Caco-2 (cell line): ENCODE data around the gene RALGAPA2. TPM values are rescaled to one million over a fixed set of nuclear protein-coding genes. Genes with fewer than 3 reads are reported as not detected.

Source experiments
- BruUV-seq: library from RNA; stranded (reverse); fragments of 400-500 nt; replicated peaks from 2 replicates; lab custom pipeline; 2021; lab: Mats Ljungman, UMichigan
- CTCF ChIA-PET: fragments of 300-600 bp; sonication (Branson Sonifier 250); formaldehyde crosslinking; loops from one replicate; lab custom pipeline; 2022; ENCODE audit warnings: antibody characterized with exemption; lab: Charles Lee
- POLR2A ChIA-PET: fragments of 300-600 bp; sonication (Branson Sonifier 250); formaldehyde crosslinking; loops from one replicate; lab custom pipeline; 2022; ENCODE audit warnings: antibody characterized with exemption; lab: Charles Lee
- DNase-seq, 2 experiments: peaks; one replicate each; pipeline versions ENCODE4 v3.0.0 to v3.0.0-alpha.2; 2020 to 2022
- H3K27me3 ChIP-seq: replicated peaks from 2 replicates; pipeline ENCODE4 v1.6.0; 2011; ENCODE audit warnings: low read length; ENCODE audit not compliant: control insufficient read depth, insufficient read depth
- H3K36me3 ChIP-seq: 2 replicates; pipeline ENCODE4 v1.5.1; 2011; ENCODE audit warnings: low read length; ENCODE audit not compliant: control insufficient read depth, insufficient read depth
- H3K4me1 ChIP-seq: fragments of 250-450 bp; sonication (Bioruptor Pico); 2 replicates; pipeline ENCODE4 v1.5.1; 2020; ENCODE audit warnings: mild to moderate bottlenecking
- H3K4me3 ChIP-seq: 2 replicates; pipeline ENCODE4 v1.5.1; 2011; ENCODE audit warnings: low read depth, mild to moderate bottlenecking, control low read depth, low read length
- H3K9me3 ChIP-seq: fragments of 250-450 bp; sonication (Bioruptor Pico); 2 replicates; pipeline ENCODE4 v1.5.1; 2020; ENCODE audit warnings: mild to moderate bottlenecking, moderate library complexity
- H3K27ac Mint-ChIP-seq: one replicate; pipeline ENCODE4 v1.8.0; 2022; ENCODE audit warnings: mixed read lengths; ENCODE audit not compliant: unreplicated experiment
- H3K27me3 Mint-ChIP-seq: one replicate; pipeline ENCODE4 v1.8.0; 2022; ENCODE audit warnings: mixed read lengths; ENCODE audit not compliant: insufficient read depth, unreplicated experiment
- H3K36me3 Mint-ChIP-seq: one replicate; pipeline ENCODE4 v1.8.0; 2022; ENCODE audit warnings: mild to moderate bottlenecking, mixed read lengths; ENCODE audit not compliant: insufficient read depth, unreplicated experiment
- H3K4me1 Mint-ChIP-seq: one replicate; pipeline ENCODE4 v1.8.0; 2022; ENCODE audit warnings: low read depth, mixed read lengths; ENCODE audit not compliant: unreplicated experiment
- H3K4me3 Mint-ChIP-seq: one replicate; pipeline ENCODE4 v1.8.0; 2022; ENCODE audit warnings: mild to moderate bottlenecking, moderate library complexity, mixed read lengths; ENCODE audit not compliant: unreplicated experiment
- H3K9me3 Mint-ChIP-seq: one replicate; pipeline ENCODE4 v1.8.0; 2022; ENCODE audit warnings: mixed read lengths; ENCODE audit not compliant: unreplicated experiment
- CTCF ChIP-seq, 2 experiments: fragments of 200-600 bp in 1 of 2; IDR thresholded peaks; 1 replicate in 1 of 2; 2 replicates in 1 of 2; pipeline versions ENCODE4 v1.5.1 to v1.8.0; 2011 to 2022; ENCODE audit warnings: antibody characterized with exemption in 1 of 2, control low read depth in 1 of 2, inconsistent platforms in 1 of 2, low read depth in 1 of 2, low read length in 1 of 2, mild to moderate bottlenecking in 1 of 2, moderate library complexity in 1 of 2; ENCODE audit not compliant: insufficient read depth in 1 of 2, severe bottlenecking in 1 of 2, unreplicated experiment in 1 of 2
- intact Hi-C: fragments of 100-400 bp; cut with micrococcal nuclease; formaldehyde crosslinking; loops from one replicate; pipeline ENCODE4 v1.10.0; 2022; ENCODE audit not compliant: unreplicated experiment
- total RNA-seq: library from RNA; stranded (reverse); gene quantifications from 2 replicates; pipeline ENCODE4 v1.2.3, GENCODE V29; 2022

Gene RALGAPA2
- total RNA-seq, 1 experiment from 2014 or later, result 17.3 TPM

- Histone ChIP-seq H3K27me3 (no peaks in the 10 kb centered on the region), H3K36me3 (no peaks in the 10 kb centered on the region), H3K9me3 (no peaks in the 10 kb centered on the region), H3K4me1 (no peaks in the 10 kb centered on the region), H3K4me3 (no peak overlapping the region)
- no peak for TF ChIP-seq CTCF (IDR thresholded peaks at IDR 0.05; ENCODE audit: insufficient read depth in 1 of 2, low read depth in 1 of 2, low read length in 1 of 2, severe bottlenecking in 1 of 2, unreplicated experiment in 1 of 2)
- no peak for DNase-seq
- no peaks in the 10 kb centered on the region for H3K36me3 Mint-ChIP-seq
- no peaks in the 10 kb centered on the region for H3K4me1 Mint-ChIP-seq
- intact Hi-C loops, result no loop called here
- no peaks in the 10 kb centered on the region for H3K9me3 Mint-ChIP-seq
- no peak overlapping the region for H3K27ac Mint-ChIP-seq
- no peak overlapping the region for H3K4me3 Mint-ChIP-seq
- ChIA-PET POLR2A (no interaction called here), CTCF (no interaction called here)
- H3K27me3 Mint-ChIP-seq, result no peaks in the 10 kb centered on the region
- BruUV-seq, result no TSS peak
These were observed 271.4 kb downstream of the RALGAPA2 start for GRCh38 chr20:20440886-20441658.

DNA sequence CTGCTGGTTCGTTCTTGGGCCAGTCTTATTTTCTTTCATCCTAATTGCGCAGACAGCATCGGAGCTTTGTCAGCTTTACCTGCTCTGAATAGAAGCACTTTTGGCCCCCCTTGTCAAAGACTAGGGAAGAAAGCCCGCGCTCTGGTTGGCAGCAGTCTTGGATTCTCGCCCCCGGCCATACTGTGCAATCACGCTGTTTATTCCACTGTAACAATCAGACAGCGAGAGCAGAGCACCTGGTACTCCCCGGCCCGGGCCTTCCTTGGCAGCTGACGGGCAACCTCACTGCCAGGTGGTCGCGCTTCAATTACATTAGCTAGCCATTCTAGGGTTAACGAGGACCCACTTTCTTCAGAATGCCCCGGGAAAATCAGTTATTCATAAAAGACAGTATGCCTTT is 272.0 kb downstream of the RALGAPA2 start:
- H3K4me3 ChIP-seq, result no peak overlapping the region
- H3K27me3 Mint-ChIP-seq, result no peaks in the 10 kb centered on the region
- H3K27me3 ChIP-seq, result no peaks in the 10 kb centered on the region
- H3K27ac Mint-ChIP-seq, result no peak overlapping the region
- H3K36me3 ChIP-seq, result no peaks in the 10 kb centered on the region
- no peaks in the 10 kb centered on the region for H3K36me3 Mint-ChIP-seq
- H3K4me1 ChIP-seq, result no peaks in the 10 kb centered on the region
- no peaks in the 10 kb centered on the region for H3K4me1 Mint-ChIP-seq
- ChIA-PET CTCF (no interaction called here), POLR2A (no interaction called here)
- BruUV-seq, result no TSS peak
- DNase-seq, result no peak
- H3K9me3 ChIP-seq, result no peaks in the 10 kb centered on the region
- no peak for TF ChIP-seq CTCF (IDR thresholded peaks at IDR 0.05; ENCODE audit: insufficient read depth in 1 of 2, low read depth in 1 of 2, low read length in 1 of 2, severe bottlenecking in 1 of 2, unreplicated experiment in 1 of 2)
- H3K9me3 Mint-ChIP-seq, result no peaks in the 10 kb centered on the region
- H3K4me3 Mint-ChIP-seq, result no peak overlapping the region
- intact Hi-C loops, result no loop called here

- H3K4me3 ChIP-seq, result no peak overlapping the region
- H3K4me3 Mint-ChIP-seq, result no peak overlapping the region
- no peaks in the 10 kb centered on the region for H3K9me3 ChIP-seq
- no peaks in the 10 kb centered on the region for H3K4me1 ChIP-seq
- H3K27me3 ChIP-seq, result no peaks in the 10 kb centered on the region
- intact Hi-C loops, result no loop called here
- no peak overlapping the region for H3K27ac Mint-ChIP-seq
- H3K36me3 ChIP-seq, result no peaks in the 10 kb centered on the region
- H3K9me3 Mint-ChIP-seq, result no peaks in the 10 kb centered on the region
- CTCF ChIA-PET, result no interaction called here
- H3K4me1 Mint-ChIP-seq, result no peaks in the 10 kb centered on the region
- no TSS peak for BruUV-seq
- H3K36me3 Mint-ChIP-seq, result no peaks in the 10 kb centered on the region
- no peak for TF ChIP-seq CTCF (IDR thresholded peaks at IDR 0.05; ENCODE audit: insufficient read depth in 1 of 2, low read depth in 1 of 2, low read length in 1 of 2, severe bottlenecking in 1 of 2, unreplicated experiment in 1 of 2)
- H3K27me3 Mint-ChIP-seq, result no peaks in the 10 kb centered on the region
- DNase-seq, result no peak
- POLR2A ChIA-PET, result no interaction called here
These were observed 272.7 kb downstream of the RALGAPA2 start for GRCh38 chr20:20439602-20440190.
